DOHH2 (cell line): ENCODE measurements around the gene ARIH1.

ENCODE experiments used
- H3F3A ChIP-seq: fragments of 200-600 bp; sonication (generic), shearing (Covaris generic); 2 replicates; pipeline ENCODE4 v1.6.0; 2016; ENCODE audit warnings: antibody characterized with exemption, mild to moderate bottlenecking; ENCODE audit not compliant: control insufficient read depth, insufficient read depth
- H3K27ac ChIP-seq: fragments of 200-600 bp; sonication (generic); 2 replicates; pipeline ENCODE4 v1.5.1; 2014; ENCODE audit warnings: low read depth, mild to moderate bottlenecking, low read length, moderate library complexity
- H3K27me3 ChIP-seq: fragments of 200-600 bp; sonication (generic); 2 replicates; pipeline ENCODE4 v1.6.1; 2014; ENCODE audit warnings: mild to moderate bottlenecking, low read length, mixed read lengths; ENCODE audit not compliant: control insufficient read depth
- H3K36me3 ChIP-seq: fragments of 200-600 bp; sonication (generic); 2 replicates; pipeline ENCODE4 v1.6.1; 2014; ENCODE audit warnings: mild to moderate bottlenecking, low read length, moderate library complexity, mixed read lengths; ENCODE audit not compliant: control insufficient read depth
- H3K4me1 ChIP-seq: fragments of 200-600 bp; sonication (generic); 2 replicates; pipeline ENCODE4 v1.6.1; 2014; ENCODE audit warnings: mild to moderate bottlenecking, low read length, mixed read lengths; ENCODE audit not compliant: control insufficient read depth
- H3K4me2 ChIP-seq: fragments of 200-600 bp; sonication (generic); 2 replicates; pipeline ENCODE4 v1.6.0; 2014; ENCODE audit warnings: mild to moderate bottlenecking, low read length, moderate library complexity
- H3K4me3 ChIP-seq: fragments of 200-600 bp; sonication (generic); 2 replicates; pipeline ENCODE4 v1.5.1; 2014; ENCODE audit warnings: mild to moderate bottlenecking, low read length, mixed read lengths
- H3K79me2 ChIP-seq: fragments of 200-600 bp; sonication (generic); 2 replicates; pipeline ENCODE4 v1.6.1; 2014; ENCODE audit warnings: mild to moderate bottlenecking, low read length, mixed read lengths; ENCODE audit not compliant: control insufficient read depth
- H3K9me2 ChIP-seq: fragments of 200-600 bp; sonication (generic); replicated peaks from 2 replicates; pipeline ENCODE4 v1.6.1; 2014; ENCODE audit warnings: mild to moderate bottlenecking, low read length, mixed read lengths; ENCODE audit not compliant: control insufficient read depth
- H3K9me3 ChIP-seq: fragments of 200-600 bp; sonication (generic); 2 replicates; pipeline ENCODE4 v1.6.1; 2014; ENCODE audit warnings: antibody characterized with exemption, low read length, mixed read lengths; ENCODE audit not compliant: control insufficient read depth, insufficient read depth
- H4K20me1 ChIP-seq: fragments of 200-600 bp; sonication (generic); 2 replicates; pipeline ENCODE4 v1.6.0; 2014; ENCODE audit warnings: low read depth, mild to moderate bottlenecking, antibody characterized with exemption, low read length, moderate library complexity; ENCODE audit not compliant: control insufficient read depth, insufficient read depth
- CTCF ChIP-seq: fragments of 200-600 bp; sonication (generic); IDR thresholded peaks from one replicate; pipeline ENCODE4 v1.5.1; 2014; ENCODE audit warnings: antibody characterized with exemption, mild to moderate bottlenecking, low read depth, low read length; ENCODE audit not compliant: poor library complexity, severe bottlenecking
- EZH2phosphoT487 ChIP-seq: fragments of 200-600 bp; sonication (generic); IDR thresholded peaks from 2 replicates; pipeline ENCODE4 v1.6.1; 2017; ENCODE audit warnings: borderline replicate concordance, mild to moderate bottlenecking, antibody characterized with exemption, low read length, moderate library complexity, mixed read lengths

Gene ARIH1

GRCh38 chr15:72521682-72522081, 47.6 kb downstream of the ARIH1 start:
- Histone ChIP-seq H3K27ac (no peak overlapping the region), H3F3A (no peaks in the 10 kb centered on the region), H3K27me3 (no peaks in the 10 kb centered on the region), H3K4me1 (peaks cover 4% of the 10 kb centered on the region), H3K9me3 (no peaks in the 10 kb centered on the region), H3K79me2 (peaks cover 53% of the 10 kb centered on the region), H4K20me1 (no peaks in the 10 kb centered on the region), H3K36me3 (peaks cover 22% of the 10 kb centered on the region), H3K4me3 (no peak overlapping the region), H3K9me2 (no peaks in the 10 kb centered on the region), H3K4me2 (no peak overlapping the region)
- no peak for TF ChIP-seq EZH2phosphoT487
- no peak for TF ChIP-seq CTCF

GRCh38 chr15:72532991-72533601, 59.0 kb downstream of the ARIH1 start:
- TF ChIP-seq EZH2phosphoT487 = no peak
- TF ChIP-seq CTCF = peak; percentile 54
- no peaks in the 10 kb centered on the region for H3K27me3 ChIP-seq
- no peak overlapping the region for H3K27ac ChIP-seq
- H3K9me2 ChIP-seq = no peaks in the 10 kb centered on the region
- H3K4me2 ChIP-seq = no peak overlapping the region
- peaks cover 57% of the 10 kb centered on the region for H3K79me2 ChIP-seq
- no peaks in the 10 kb centered on the region for H4K20me1 ChIP-seq
- H3K36me3 ChIP-seq = peaks cover 14% of the 10 kb centered on the region
- H3K4me1 ChIP-seq = no peaks in the 10 kb centered on the region
- no peaks in the 10 kb centered on the region; the same call in 1 of the 2 replicates for H3F3A ChIP-seq
- no peak overlapping the region for H3K4me3 ChIP-seq
- no peaks in the 10 kb centered on the region; the same call in 1 of the 2 replicates for H3K9me3 ChIP-seq

- Histone ChIP-seq H3K79me2 (peaks cover 66% of the 10 kb centered on the region), H3K36me3 (peaks cover 19% of the 10 kb centered on the region), H3K9me3 (peaks cover 3% of the 10 kb centered on the region; the same call in 1 of the 2 replicates), H4K20me1 (no peaks in the 10 kb centered on the region), H3K4me3 (no peak overlapping the region), H3K4me1 (no peaks in the 10 kb centered on the region), H3F3A (no peaks in the 10 kb centered on the region; the same call in 1 of the 2 replicates), H3K4me2 (no peak overlapping the region), H3K27ac (no peak overlapping the region), H3K9me2 (no peaks in the 10 kb centered on the region), H3K27me3 (no peaks in the 10 kb centered on the region)
- TF ChIP-seq CTCF (no peak), EZH2phosphoT487 (no peak)
These were observed 60.4 kb downstream of the ARIH1 start for GRCh38 chr15:72534523-72534922.
